SHP77 (cell line): ENCODE results near the gene ETV1.

Experiments used
- DNase-seq, 2 experiments: peaks; one replicate each; lab custom pipeline; 2025; lab: John Stamatoyannopoulos, UW

ETV1 gene

GRCh38 chr7:13879994-13880686 lies 109.3 kb downstream of the ETV1 start:
- no peak for DNase-seq

DNA sequence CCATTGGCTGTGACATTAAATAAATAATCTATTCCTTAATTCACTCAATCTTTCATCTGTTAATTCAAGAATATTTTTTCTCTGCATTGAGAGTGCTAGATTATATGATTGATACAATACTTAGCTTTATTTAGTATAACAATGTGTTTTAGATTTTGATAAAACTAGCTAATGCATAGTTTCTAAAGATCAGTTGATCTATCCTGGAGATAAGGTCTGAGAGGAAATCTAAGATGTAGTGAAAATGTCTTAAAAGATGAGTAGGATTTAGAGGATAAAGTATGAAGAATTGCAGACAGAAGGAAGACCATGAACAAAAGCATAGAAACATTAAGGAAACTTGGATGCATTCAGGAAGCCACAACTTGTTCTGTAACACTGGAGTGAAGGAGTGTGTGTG lies 110.3 kb downstream of the ETV1 start:
- no peak for DNase-seq

DNA sequence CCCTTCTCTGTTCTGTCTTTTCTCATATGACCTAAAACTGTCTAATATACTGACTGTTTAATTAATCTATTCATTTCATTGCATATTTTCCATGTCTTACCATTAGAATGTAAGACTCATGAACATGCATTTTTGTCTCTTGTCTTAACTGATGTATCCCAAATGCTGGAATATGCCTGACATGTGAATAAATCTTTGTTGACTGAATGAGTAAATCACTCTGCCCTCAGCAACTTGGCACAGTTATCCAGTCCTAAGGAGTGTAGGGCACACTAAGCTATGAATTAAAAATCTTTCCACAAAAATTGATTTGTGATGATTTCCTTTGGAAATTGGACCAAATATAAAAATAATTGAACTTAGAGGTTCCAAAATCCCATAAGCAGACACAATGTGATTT lies 111.3 kb downstream of the ETV1 start:
- DNase-seq, result no peak

- no peak for DNase-seq
Observed at GRCh38 chr7:13875496-13876074, 113.9 kb downstream of the ETV1 start.

DNA sequence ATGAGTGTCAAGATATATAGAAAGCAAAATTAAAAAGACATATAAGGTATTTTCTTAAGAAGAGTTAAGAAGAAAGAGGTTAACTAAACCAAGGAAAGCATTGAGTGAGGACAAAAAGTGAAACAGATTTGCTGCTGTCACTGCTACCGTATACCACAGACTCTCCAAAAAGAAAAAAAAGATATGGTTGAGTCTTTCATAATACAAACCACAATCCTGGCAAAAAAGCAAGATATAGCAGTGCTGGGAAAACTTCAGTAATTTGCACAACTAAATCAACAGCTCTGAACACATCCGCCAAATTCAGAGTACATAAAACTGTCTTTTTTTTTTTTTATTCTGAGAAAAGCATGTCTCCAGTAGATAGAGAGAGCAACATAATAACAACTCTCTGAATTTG lies 114.7 kb downstream of the ETV1 start:
- DNase-seq, result no peak

DNA sequence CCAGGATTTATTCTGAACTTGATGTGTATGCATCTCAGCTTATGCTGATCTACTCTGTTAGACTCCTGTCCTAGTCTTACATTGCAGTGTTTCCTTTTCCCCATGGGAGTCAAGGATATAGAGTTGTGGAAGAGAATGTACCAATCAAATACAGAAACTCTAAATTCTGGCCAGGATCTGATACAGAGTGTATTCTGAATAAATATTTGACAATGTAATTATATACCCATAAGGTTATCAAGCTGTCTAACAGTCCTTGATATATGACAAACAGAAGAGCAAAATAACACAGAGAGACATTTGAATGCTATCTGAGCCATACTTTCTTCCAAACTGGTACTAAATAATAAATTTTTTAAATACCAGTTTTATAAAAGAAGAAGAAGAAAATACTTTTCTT lies 116.8 kb downstream of the ETV1 start:
- DNase-seq, result no peak

GRCh38 chr7:13871008-13871407 lies 118.5 kb downstream of the ETV1 start:
- no peak for DNase-seq

DNA sequence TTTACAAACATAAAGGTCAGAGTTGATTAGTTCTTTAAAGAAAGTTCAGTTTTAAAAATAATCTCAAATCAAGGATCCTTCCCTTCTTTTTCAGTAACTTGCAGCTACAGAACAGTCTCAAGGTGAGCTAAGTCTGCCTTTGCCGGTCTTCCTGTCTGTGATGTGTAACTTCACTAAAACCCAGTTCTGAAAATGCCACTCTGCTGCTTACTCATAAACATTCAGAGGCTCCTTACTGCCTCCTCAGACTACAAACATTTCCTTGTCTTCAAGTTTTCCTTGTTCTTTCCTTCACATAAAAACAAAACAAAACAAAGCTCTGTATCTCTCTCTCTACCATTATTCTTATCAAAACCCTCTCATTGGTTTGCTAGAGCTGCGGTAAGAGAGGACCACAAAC lies 128.7 kb downstream of the ETV1 start:
- no peak for DNase-seq

DNA sequence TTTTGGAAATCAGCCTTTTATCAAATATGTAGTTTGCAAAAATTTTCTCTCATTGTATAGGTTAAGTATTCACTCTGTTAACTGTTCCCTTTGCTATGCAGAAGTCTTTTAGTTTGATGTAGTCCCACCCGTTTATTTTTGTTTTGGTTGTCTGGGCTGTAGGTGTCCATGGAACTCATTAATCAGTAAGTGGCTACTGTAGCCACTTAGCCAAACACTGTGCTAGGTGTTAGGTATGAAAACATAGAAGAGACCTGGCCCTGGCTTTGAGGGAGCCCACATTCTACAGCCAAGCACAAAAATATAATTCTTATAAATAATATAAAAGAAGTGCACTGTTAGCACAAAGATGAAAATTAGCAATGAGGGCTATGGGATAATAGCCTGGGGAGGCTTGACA lies 133.5 kb downstream of the ETV1 start:
- DNase-seq, result no peak

DNA sequence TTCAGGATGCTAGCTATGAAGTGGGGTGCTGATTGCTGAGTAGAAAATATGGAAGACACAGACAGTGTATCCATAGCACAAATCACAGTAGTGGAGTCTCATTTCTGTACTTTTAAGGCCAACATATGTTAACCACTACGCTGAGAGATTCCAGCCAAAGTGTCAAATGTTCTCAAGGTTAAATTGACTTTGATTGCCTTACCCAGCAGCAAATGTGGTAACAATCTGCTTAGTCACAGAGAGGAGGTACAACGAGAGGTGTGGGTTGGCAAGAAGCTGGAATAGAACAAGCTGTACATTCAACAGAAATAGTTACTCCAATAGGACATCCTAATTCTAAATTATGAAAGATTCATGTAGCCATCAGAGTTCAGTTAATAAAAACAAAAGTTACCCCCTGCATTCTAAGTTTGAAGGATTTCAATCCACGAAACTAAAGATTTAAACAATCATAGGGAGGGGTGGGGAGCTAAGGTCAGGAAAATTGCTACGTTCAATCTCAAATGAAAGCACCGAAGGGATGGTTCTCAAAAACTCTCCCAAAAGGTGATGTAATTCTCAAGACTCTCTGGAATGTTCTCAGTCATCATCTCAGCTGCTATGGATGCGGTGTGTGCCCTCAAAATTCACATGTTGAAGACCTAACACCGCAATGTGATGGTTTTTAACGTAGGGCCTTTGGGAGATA lies 137.0 kb downstream of the ETV1 start:
- no peak for DNase-seq

DNA sequence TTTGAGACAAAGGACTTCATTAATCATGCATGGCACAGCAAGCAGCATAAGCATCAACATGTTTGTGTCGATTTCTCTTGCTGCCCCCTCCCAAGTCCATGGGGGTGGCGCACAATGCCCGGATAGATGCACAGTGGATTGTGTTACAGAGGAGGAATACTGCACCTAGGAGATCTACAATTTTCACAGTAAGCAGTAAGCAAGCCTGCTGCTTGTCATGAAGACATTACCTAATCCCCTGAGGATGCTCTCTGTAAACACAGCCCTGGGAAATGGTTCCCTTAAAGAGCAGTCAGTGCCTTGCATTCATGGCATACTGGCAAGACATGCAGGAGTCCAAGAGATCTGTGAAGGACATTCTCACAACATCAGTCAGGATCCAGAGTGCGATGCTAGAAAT lies 137.7 kb downstream of the ETV1 start:
- DNase-seq, result no peak

- peak; percentile 61 to 71 for DNase-seq
Observed at GRCh38 chr7:13850185-13850752, 139.2 kb downstream of the ETV1 start.

DNA sequence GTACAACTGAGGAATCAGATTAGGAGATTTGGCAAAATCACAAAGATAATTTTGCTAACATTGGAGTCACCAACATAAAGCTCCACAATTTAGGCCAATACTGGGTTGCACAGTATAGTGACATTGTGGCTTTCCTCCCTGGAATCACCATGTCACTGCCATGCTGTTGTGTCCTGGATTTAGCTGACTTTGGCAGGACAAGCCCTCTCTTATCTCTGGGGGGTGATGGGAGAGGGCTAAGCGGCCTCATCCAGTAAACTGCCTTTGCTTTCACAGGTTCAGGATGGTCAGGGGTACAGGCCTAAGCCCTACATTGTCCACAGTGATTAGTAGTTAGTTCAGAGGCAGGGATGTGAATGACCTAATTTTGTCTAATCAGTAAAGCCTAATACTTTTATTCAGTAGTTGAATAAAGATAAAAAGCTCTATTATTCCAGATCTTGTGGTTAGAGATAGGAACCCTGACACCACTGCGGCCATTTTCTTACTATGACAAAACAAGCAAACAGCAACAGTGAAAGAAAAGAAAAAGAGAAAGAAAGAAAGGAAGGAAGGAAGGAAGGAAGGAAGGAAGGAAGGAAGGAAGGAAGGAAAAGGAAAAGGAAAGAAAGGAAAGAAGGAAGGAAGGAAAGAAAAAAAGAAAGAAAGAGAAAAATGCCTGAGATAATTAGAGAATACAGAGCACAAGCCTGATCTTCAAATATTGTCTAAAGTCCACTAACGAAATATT lies 140.1 kb downstream of the ETV1 start:
- no peak for DNase-seq

DNA sequence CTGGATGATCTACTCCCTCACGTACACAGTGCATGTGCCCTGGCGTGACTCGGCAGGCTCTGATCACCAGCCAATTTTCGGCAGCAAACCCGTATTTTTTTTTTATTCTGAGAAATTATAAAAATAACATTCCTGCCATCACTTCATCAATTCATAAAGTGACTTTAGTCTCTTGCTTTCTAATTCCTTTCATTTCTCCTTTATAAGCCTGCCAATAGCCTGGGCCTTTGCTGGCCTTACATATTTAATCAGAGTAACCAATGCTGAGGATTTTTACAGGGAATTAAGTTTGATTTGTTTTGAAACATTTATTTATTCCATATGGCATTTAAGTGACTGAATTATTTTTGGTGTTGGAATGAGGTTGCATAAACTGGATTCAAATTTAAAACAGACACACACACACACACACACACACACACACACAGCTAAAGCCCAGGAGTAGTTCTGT lies 140.8 kb downstream of the ETV1 start:
- no peak for DNase-seq

- no peak for DNase-seq
Observed at GRCh38 chr7:13846386-13846785, 143.1 kb downstream of the ETV1 start.

- DNase-seq, result no peak
Observed at GRCh38 chr7:13845601-13846000, 143.9 kb downstream of the ETV1 start.

- no peak for DNase-seq
Observed at GRCh38 chr7:13844954-13845353, 144.5 kb downstream of the ETV1 start.

GRCh38 chr7:13841284-13841683 lies 148.2 kb downstream of the ETV1 start:
- DNase-seq, result no peak
